Muscle of back (tissue), 11 donors: ENCODE measurements around the gene COQ2. TPM values are rescaled to one million over a fixed set of nuclear protein-coding genes. Genes with fewer than 3 reads are reported as not detected.
A peak's percentile ranks its signal among the peaks of the same experiment; 100 is the strongest.

ENCODE experiments used
- DNase-seq, 3 donors: peaks; one replicate each; pipeline versions ENCODE4 v3.0.0 to v3.0.0-alpha.2; 2013
- polyA plus RNA-seq, 10 donors: library from polyadenylated mRNA; unstranded; fragments of 120-200 nt; gene quantifications; one replicate each; pipeline ENCODE4 v1.2.1, GENCODE V29; 2013; ENCODE audit not compliant: insufficient read length in 10 of 10

Gene COQ2
- polyA plus RNA-seq, 10 donors = 8.3 to 12.0 (median 11.0) TPM

DNA sequence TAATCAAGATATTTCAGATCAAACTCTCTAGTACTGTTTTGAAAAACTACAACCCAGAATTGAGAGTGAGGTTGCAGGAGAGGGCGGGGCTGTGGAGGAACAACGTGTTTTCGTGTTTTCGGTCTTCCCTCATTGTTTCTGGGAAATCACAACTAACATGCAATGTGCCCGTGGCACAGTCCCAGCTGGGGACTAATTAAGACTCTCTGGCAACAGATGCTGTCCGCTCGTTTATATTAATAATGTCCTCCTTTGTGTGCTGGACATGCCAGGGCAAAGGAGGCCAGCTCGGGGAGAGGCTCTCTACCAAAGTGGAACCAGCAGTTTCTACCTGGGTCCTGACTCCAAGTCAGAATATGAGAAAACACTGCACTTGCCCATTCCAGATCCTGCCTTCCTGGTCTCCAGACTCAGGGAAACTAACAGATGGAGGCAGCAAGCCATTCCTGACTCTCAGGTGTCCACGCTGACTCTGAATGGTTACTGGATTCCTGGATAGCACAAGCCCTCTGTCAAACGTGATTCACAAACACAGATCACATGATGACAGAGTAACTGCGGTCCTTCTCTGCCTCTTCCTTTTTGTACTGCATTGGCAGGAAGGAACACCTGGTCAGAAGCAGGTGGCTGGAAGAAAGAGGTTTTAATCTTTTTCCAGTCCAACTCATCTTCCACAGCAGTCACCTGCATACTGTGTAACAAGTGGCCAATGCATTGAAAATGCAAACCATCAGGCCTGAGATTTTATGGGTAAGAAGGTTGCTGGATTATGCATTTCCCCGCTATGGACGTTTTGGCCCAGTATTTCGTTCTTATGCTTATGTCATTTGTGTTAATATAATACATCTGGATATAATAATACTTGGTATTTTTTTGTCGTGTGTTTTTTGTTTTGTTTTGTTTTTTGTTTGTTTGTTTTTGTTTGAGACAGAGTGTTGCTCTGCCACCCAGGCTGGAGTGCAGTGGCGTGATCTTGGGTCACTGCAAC is 65.0 kb downstream of the COQ2 start:
- no peak for DNase-seq

- DNase-seq = peak in 2 of 3 donors; percentile 17 to 32
Observed at GRCh38 chr4:83217721-83218522, 66.7 kb downstream of the COQ2 start.

GRCh38 chr4:83216959-83217683 is 67.5 kb downstream of the COQ2 start:
- DNase-seq = no peak

DNA sequence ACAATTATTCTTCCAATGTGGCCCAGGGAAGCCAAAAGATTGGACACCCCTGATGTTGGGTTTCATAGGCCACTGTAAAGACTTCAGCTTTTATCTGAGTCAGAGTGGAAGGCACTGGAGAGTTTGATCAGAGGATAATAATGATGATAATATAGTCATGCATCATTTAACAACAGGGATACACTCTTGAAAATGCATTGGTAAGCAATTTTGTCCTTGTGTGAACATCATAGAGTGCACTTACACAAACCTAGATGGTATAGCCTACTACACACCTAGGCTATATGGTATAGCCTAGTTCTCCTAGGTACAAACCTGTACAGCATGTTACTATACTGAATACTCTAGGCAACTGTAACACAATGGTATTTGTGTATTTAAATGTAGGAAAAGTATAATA is 70.5 kb downstream of the COQ2 start:
- DNase-seq = no peak

Other genes with a start within 250 kb of the COQ2 start
- gene COPS4, start 249.6 kb downstream of the COQ2 start, polyA plus RNA-seq = 10 to 100 TPM; 57.9 to 81.1 (median 65.0) TPM
- 1 to 10 TPM in 8 of 10 donors, under 1 TPM in 2; 0.94 to 7.4 (median 3.5) TPM for gene PLAC8, start 170.1 kb downstream of the COQ2 start, polyA plus RNA-seq
- gene HPSE, start 50.0 kb upstream of the COQ2 start, polyA plus RNA-seq = 1 to 10 TPM in 1 of 10 donors, under 1 TPM in 9; 0.21 to 1.3 (median 0.42) TPM
- 10 to 100 TPM; 14.0 to 23.1 (median 16.9) TPM for gene HELQ, start 171.0 kb upstream of the COQ2 start, polyA plus RNA-seq
- gene MRPS18C, start 171.3 kb upstream of the COQ2 start, polyA plus RNA-seq = 10 to 100 TPM; 44.7 to 65.0 (median 55.3) TPM
- 10 to 100 TPM; 28.7 to 48.8 (median 36.0) TPM for gene ABRAXAS1, start 200.3 kb upstream of the COQ2 start, polyA plus RNA-seq